ENCODE measurements around the gene IL17RB. TPM values are rescaled to one million over a fixed set of nuclear protein-coding genes. Genes with fewer than 3 reads are reported as not detected.

IL17RB gene
- total RNA-seq, 1 donor from 2014 or later = 10.5 TPM

DNA sequence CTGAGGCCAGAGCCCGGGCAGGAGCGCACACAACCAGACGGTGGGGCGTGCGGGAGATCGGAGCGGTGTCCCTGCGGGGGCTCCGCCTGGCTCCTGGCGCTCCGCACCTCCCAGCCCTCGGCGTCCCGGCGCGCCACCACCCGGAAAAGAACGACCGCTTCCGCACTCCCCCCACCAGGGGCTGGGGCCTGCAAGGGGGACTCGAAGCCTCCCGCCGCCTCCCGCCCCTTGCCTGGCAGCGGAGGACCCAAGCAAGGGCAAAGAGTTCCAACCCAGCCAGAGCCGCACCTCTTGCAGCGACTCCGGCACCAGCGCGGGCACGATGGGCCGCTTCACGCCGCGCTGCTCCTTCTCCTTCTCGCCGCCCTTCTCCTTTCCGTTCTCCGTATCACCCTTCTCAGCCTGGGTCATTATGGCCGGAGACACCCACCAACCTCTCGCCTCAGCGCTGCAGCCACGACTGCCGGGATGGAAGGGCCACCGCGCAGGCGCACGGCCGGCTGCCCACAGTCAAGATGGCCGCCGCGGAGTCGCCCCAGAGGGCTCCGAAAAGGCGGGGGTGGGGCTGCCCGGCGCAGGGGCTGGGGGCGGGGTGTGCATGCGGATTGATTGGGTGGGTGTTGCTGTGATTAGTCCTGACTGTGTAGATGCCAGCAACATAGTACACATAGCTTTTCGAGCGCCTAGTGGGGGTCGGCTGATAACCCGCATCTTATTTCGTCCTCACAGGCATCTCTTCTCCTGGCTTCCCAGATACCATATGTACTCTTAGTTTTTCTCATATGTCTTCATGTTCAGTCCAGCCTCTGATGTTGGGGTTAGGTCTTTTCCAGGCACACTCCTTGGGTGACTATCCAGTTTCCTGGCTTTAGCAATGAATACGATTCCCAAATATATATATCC, 35.6 kb downstream of the IL17RB start, which contains the start of gene ACTR8:
Gene ACTR8 (minus strand): TSS at position 462 of the 903 bp plus-strand sequence. CDS start 51 bp downstream, at position 411.
- H3K4me3 Mint-ChIP-seq = peak within 1 kb of the TSS; percentile 98
- H3K4me1 Mint-ChIP-seq (ENCODE audit: unreplicated experiment) = peaks cover 19% of the 10 kb centered on the region
- H3K36me3 Mint-ChIP-seq = peaks cover 25% of the 10 kb centered on the region
- H3K27me3 Mint-ChIP-seq = no peaks in the 10 kb centered on the region
- TF ChIP-seq, protein P1, sequence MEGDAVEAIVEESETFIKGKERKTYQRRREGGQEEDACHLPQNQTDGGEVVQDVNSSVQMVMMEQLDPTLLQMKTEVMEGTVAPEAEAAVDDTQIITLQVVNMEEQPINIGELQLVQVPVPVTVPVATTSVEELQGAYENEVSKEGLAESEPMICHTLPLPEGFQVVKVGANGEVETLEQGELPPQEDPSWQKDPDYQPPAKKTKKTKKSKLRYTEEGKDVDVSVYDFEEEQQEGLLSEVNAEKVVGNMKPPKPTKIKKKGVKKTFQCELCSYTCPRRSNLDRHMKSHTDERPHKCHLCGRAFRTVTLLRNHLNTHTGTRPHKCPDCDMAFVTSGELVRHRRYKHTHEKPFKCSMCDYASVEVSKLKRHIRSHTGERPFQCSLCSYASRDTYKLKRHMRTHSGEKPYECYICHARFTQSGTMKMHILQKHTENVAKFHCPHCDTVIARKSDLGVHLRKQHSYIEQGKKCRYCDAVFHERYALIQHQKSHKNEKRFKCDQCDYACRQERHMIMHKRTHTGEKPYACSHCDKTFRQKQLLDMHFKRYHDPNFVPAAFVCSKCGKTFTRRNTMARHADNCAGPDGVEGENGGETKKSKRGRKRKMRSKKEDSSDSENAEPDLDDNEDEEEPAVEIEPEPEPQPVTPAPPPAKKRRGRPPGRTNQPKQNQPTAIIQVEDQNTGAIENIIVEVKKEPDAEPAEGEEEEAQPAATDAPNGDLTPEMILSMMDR (conservative IDR thresholded peaks at IDR 0.05) = peak; percentile 61
- no peaks in the 10 kb centered on the region for H3K9me3 Mint-ChIP-seq
- peak within 1 kb of the TSS; percentile 84 for H3K27ac Mint-ChIP-seq
- DNase-seq (ENCODE audit: extremely low spot score, unreplicated experiment) = peak; percentile 89

DNA sequence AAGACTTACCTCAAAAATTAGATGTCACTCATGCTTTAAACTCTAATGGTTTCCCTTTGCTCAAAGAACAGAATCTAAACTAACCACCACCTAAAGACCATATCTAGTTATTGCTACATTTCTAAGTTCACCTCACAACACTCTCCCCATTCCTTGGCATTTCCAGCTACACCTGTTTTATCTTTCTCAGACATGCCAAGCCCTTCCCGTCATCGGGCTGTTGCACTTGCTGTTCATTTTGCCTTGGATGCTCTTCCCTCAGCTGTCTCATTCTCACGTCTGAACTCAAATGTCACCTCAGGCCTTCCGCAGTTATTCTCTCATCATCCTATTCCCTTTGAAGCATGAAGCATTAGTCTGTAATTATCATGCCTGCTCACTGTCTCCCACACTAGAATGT, 36.6 kb downstream of the IL17RB start:
- Mint-ChIP-seq H3K4me3 (peak overlapping the region; percentile 98), H3K4me1 (ENCODE audit: unreplicated experiment) (peaks cover 19% of the 10 kb centered on the region), H3K9me3 (no peaks in the 10 kb centered on the region), H3K36me3 (peaks cover 20% of the 10 kb centered on the region), H3K27ac (peak overlapping the region; percentile 84), H3K27me3 (no peaks in the 10 kb centered on the region)
- DNase-seq (ENCODE audit: extremely low spot score, unreplicated experiment) = no peak
- TF ChIP-seq, protein P1 (conservative IDR thresholded peaks at IDR 0.05) = no peak

DNA sequence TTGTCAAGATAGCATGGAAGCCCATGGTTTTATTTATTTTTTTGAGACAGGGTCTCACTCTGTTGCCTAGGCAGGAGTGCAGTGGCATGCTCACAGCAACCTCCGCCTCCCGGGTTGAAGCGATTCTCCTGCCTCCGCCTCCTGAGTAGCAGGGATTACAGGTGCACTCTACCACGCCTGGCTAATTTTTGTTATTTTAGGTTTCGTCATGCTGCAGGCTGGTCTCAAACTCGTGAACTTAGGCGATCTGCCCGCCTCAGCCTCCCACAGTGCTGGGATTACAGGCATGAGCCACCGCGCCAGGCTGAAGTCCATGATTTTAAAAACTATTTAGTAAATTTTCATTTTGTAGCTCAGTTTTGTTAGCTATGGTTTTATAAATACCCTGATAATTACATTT, 38.3 kb downstream of the IL17RB start:
- no peak overlapping the region for H3K4me3 Mint-ChIP-seq
- DNase-seq (ENCODE audit: extremely low spot score, unreplicated experiment) = no peak
- TF ChIP-seq, protein P1 (conservative IDR thresholded peaks at IDR 0.05) = no peak
- no peaks in the 10 kb centered on the region for H3K27me3 Mint-ChIP-seq
- H3K4me1 Mint-ChIP-seq (ENCODE audit: unreplicated experiment) = peaks cover 30% of the 10 kb centered on the region
- H3K9me3 Mint-ChIP-seq = no peaks in the 10 kb centered on the region
- no peak overlapping the region for H3K27ac Mint-ChIP-seq
- peaks cover 25% of the 10 kb centered on the region for H3K36me3 Mint-ChIP-seq

DNA sequence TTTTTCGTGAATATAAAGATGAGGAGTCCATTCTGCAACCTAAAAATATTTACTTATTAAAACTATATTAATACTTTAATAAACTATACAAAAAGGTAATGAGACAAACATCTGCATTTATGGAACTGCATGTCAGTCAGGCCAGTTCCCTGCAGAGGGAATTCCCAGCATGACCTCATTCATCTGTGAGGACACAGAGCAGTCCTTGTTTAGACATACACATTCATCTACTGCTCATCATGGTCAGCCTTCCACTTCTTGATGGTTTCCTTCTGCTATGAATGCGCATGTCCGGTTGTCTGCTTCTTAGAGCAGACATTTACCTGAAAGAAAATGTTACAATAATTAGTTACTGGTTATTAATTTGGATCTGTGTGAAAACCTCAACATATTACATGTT, 38.9 kb downstream of the IL17RB start:
- no peaks in the 10 kb centered on the region for H3K27me3 Mint-ChIP-seq
- no peak overlapping the region for H3K4me3 Mint-ChIP-seq
- H3K36me3 Mint-ChIP-seq = peaks cover 19% of the 10 kb centered on the region
- no peak for DNase-seq (ENCODE audit: extremely low spot score, unreplicated experiment)
- H3K9me3 Mint-ChIP-seq = no peaks in the 10 kb centered on the region
- H3K4me1 Mint-ChIP-seq (ENCODE audit: unreplicated experiment) = peaks cover 29% of the 10 kb centered on the region
- H3K27ac Mint-ChIP-seq = no peak overlapping the region
- TF ChIP-seq, protein P1 (conservative IDR thresholded peaks at IDR 0.05) = no peak

DNA sequence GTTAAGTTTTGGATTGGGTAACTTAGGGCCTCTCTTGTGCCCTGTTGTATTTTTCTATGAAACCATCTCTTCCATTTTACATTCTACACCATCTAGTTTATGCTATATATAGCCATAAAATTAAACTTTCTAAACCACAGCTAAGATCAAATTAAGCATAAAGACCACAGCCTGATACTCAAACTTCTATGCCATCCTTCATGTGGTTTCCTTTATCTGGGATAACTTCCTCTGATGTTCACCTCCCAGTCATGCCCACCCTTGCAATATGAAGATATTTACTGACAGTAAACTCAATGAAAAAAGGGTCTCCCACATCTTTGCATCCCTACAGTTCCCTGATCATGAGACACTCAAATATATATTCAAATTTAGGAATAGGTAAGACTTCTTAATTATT, 41.1 kb downstream of the IL17RB start:
- DNase-seq (ENCODE audit: extremely low spot score, unreplicated experiment) = no peak
- Mint-ChIP-seq H3K36me3 (peaks cover 13% of the 10 kb centered on the region), H3K27me3 (peaks cover 4% of the 10 kb centered on the region), H3K4me1 (ENCODE audit: unreplicated experiment) (peaks cover 35% of the 10 kb centered on the region), H3K9me3 (no peaks in the 10 kb centered on the region), H3K27ac (no peak overlapping the region), H3K4me3 (no peak overlapping the region)
- TF ChIP-seq, protein P1 (conservative IDR thresholded peaks at IDR 0.05) = no peak

Measured in type B pancreatic cell (in vitro differentiated cells).